CD4-positive, alpha-beta T cell treated with Interleukin-17A for 4 hours (primary cell): ENCODE measurements around the gene MRPS7.
A peak's percentile ranks its signal among the peaks of the same experiment; 100 is the strongest.
"Not testable (repeated sequence)": the region's sequence is repeated elsewhere in the genome, so short reads cannot be mapped to it uniquely, and the experiment has no call there.

Experiments
- DNase-seq: peaks from one replicate; pipeline ENCODE4 v3.0.0-alpha.2; 2020; ENCODE audit warnings: mixed read lengths

MRPS7 gene

DNA sequence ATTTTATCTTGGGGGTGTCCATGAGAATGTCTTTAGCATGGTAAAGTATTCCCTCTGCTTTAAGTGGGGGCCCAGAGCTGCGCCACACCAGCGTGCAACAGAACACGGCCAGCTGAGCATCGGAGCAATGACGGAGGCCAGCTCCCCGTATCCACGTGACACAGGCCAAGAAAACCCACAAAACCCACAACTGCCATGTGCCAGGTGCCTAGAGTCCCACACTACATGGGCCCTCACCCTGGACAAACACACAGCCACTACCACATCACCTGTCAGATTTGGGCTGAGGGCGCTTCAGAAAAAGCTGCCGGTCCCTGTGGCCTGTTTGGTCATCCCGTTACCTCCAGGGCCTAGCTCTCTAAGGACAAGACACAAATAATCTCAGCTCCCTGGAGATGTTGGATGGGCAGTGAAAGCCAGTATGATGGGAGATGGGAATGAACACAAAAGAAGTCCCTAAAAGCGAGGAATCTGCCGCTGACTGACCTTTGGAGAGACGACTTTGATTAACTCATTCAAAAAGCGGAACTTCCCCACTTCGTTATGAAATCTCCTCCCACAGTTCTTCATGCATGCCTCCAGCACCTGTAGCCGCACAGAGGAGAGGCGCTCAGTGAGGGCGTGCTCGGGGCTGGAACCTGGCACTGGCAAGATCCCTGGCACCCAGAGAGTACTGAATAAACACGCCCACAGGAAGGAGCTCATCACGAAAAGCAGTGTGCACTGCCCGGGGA is 17.4 kb upstream of the MRPS7 start:
- no peak for DNase-seq

DNA sequence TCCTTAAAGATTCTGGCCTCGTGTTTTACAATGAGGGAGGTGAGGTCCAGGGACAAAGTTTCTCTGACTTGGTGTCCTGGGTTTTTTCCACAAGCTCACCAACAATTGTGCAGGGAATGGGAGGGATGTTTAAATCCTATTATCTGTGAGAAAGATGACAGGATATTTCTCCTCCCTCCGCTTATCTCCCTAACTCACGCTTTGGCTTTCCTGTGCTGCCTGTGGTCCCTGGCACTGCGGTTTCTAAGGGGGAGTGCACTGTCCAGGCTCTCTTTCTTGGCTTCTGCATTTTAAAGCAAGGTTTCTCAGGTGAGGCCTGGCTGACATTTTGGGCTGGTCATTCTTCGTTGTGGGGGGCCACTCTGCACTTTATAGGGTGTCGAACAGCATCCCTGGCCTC is 16.7 kb upstream of the MRPS7 start:
- no peak for DNase-seq

DNA sequence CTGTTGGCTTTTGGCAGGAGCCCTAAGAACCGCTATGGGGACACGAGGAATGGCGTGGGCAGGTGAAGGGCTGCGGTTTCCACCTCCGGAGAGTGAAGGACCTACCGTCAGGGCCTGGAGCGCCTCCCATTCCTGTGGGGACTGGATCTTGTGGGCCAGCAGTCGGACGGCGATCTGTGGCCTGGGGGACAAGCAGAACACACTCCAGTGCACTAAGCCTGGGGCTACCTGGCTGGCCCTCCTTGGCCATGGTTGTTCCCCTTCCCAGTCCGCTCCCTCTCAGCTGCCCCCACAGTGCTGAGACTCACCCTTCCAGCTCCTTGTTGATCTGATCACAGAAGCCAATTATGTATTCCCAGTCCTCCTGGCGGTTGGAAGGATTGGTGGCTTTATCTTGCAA is 15.3 kb upstream of the MRPS7 start:
- no peak for DNase-seq

- DNase-seq: no peak
Observed at GRCh38 chr17:75249564-75249963, 12.1 kb upstream of the MRPS7 start.

GRCh38 chr17:75250009-75250471 is 11.6 kb upstream of the MRPS7 start:
- DNase-seq: peak; percentile 80

GRCh38 chr17:75252039-75252816 is 9.5 kb upstream of the MRPS7 start:
- DNase-seq: no peak

- not testable (repeated sequence) for DNase-seq
Observed at GRCh38 chr17:75255954-75256698, 5.6 kb upstream of the MRPS7 start.

DNA sequence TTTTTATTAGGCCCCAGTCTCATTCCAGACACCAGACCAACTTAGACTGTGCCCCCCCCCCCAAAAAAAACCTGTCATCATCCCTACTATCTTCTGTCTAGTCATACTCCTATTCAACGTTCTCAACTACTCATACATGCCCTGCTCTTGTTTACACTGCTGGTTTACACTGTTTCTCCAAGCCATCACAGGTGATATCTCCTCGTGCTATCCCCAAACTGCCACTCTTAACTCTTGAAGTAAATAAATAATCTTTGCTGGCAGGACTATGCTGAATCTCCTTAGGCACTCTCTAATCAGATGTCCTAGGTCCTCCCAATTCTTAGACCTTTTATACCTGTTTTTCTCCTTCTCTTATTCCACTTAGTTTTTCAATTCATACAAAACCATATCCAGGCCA is 4.5 kb upstream of the MRPS7 start:
- not testable (repeated sequence) for DNase-seq

DNA sequence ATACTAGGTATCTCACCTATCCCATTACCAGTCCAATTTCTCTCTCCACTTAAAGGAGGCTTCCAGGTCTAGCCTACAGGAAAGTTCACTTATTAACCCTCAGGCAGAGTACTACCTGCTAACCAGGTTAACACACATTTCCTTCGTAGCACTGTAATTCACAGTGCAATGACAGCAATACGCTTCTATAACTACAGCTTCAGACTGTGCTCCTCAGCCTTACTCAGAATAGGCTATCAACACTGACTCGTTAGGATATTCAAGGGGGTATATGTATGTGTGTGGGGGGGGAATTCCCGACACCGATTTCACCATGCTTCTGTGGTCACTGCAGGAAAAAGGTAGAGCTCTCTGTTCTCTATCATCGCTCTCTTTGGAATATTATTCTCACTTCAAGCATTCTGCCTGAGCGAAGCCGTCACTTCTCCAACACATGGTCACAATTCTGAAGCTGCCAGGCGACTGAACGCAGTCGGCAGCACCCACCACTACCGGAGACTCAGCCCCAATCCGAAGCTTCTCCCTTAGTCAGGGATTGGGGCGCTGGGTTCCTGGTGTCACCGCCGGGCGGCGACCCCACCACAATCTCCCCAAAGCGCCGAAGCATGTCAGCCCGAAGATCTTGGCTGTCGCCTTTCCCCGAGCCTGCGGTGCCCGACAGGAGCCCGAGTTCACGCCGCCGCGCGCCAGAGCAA is 891 bp upstream of the MRPS7 start:
- no peak for DNase-seq

GRCh38 chr17:75262112-75262606 is 480 bp downstream of the MRPS7 start:
- DNase-seq: no peak

- no peak for DNase-seq
Observed at GRCh38 chr17:75263055-75263454, 1.4 kb downstream of the MRPS7 start.

GRCh38 chr17:75265614-75266315 is 4.1 kb downstream of the MRPS7 start:
- DNase-seq: no peak

GRCh38 chr17:75266316-75267152 is 4.9 kb downstream of the MRPS7 start:
- DNase-seq: no peak

DNA sequence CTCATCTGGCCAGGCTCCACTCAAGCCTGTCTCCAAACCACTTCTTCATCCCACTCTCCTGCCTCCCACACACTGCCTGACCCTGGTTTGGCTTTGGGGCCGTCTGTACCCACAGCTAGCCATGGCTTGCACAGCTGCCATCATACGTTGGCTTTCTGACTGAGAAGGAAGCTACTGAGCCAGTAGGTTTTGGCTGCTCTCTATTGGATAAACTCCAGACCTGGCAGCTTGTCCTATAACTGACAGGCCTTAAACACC is 5.4 kb downstream of the MRPS7 start:
- no peak for DNase-seq

DNA sequence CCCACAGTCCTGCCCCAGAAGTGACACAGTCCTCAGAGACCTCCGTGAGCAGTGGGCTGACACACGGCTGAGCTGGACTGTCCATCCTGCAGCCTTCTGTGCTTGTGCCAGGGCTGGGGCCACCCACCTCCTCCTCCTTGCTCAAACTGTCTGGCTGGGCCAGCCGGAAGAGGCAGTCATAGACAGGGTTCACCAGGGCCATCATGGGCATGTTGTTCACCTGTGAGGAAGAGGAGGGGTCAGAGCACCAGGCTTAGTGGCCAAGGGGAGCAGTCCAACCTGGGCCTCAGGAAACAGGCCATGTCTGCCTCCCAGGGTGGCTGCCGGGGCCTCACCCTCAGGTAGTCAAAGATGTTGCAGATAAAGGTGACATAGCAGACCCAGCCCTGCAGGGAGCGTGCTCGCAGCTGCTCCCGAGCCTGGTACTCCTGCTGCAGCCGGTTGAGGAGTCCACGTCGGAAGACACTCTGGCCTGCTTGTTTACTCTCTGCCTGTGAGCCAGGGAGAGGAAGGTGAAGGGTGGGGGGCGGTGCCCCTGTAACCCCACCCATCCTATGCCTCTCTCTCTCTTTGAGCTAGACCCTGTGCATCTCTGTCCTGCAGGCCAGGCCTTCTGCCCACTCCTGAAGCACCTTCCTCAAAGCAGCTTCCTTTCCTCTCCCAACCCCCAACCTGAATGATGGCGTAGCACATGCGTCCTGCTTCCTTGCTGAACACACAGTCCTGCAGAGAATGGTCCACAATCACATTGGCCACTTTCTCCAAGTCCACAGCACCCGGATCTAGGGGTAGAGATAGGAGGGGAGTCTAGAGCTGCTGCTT is 5.9 kb downstream of the MRPS7 start:
- DNase-seq: no peak

DNA sequence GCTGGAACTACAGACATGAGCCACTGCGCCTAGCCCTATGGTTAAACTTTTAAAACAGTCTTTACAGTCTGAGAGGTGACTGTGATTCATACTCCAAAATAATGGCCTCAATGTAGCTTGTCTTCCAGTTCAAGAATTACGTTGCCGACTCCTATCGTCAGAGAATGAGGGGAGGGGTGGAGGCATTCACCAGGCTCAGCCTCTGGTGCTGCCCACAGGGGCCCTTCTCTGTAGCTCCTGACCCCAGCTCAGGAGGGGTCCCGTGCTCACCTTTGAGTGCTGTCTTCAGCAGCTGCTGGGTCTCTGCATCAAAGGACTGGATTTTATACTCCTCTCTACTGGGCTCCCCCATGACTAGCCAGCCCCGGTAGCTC is 8.2 kb downstream of the MRPS7 start:
- no peak for DNase-seq

DNA sequence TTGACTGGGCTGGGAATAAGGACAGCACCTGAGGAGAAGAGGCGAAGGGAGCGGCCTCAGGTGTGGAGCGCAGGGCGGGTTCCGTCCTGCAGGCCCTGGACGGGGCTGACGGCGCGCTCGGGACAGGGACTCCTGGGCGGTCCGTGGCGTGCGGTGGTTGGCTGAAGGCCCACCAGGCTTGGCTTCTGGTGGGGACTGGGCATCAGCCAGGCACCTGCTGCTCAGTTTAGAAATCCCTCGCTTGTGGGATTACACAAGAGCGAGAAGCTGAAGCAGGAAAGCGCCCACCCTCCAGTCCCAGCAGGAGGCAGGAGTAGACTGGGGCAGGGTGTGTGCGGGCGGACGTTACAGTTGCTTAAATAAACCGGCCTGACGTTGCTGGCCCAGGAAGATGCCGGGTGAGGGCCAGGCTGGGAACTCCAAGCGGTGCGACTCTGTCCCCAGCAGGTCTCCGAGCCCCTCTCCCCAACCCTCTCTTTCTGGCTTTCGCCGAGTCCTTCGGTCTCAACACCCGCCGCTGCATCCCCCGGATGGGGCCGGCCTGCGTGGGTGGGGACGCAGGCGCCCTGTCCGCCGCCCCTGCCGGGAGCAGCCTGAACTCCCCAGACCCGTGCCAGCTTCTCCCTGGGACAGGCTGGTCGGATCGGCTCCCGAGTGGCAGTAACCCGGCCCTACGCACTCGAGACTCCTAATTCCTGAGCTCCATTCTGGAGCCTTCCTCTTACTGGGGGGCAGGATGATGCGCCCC is 8.7 kb downstream of the MRPS7 start:
- peak; percentile 52 for DNase-seq

GRCh38 chr17:75270966-75271232 is 9.2 kb downstream of the MRPS7 start, which contains the start of gene MIF4GD:
MIF4GD (minus strand) TSS chr17:75271231; CDS start chr17:75270195, 1,036 bp downstream.
- no peak for DNase-seq

- DNase-seq: peak; percentile 91
Observed at GRCh38 chr17:75271233-75271954, 9.7 kb downstream of the MRPS7 start.
